HL-60 (cell line): ENCODE data around the gene ARHGAP10.

Experiments
- TF ChIP-seq, protein P1 (sequence below): IDR thresholded peaks from 2 replicates; pipeline ENCODE4 v1.6.1; 2012; ENCODE audit warnings: low read depth; ENCODE audit not compliant: insufficient replicate concordance
- TF ChIP-seq, protein P2 (sequence below): IDR thresholded peaks from one replicate; pipeline ENCODE4 v1.5.1; 2011; ENCODE audit warnings: low read length, control low read depth, inconsistent platforms; ENCODE audit not compliant: insufficient read depth

DNA sequence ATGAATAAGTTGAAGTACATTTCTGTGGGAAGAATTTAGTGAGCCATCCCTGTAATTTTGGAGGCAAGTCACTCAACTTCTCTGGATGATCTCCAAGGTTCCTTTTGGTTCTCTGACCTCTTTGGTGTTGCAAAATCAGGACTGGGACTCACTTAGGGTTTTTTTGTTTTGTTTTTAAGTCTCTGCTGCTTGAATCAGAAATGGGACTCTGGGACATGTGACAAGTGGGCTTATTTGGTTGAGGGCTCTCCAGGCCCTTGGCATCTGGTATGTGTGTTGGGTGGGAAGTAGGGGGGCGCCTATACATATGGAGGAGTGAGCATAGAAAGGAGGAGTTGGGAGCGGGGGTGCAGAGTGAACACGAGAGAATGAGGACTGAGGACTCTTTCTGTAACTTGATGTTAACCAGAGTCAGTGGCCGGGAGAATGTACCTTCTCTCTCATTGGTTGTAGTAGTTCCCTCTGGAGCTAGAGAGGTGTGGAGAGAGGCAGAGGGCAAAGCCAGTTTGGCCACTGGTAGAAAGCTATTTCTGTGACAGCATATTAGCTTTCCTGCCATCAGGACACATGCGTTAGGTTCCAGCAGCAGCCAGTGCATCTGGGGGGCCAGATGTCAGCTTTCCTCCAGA lies 1.9 kb downstream of the ARHGAP10 start:
- TF ChIP-seq, protein P1, sequence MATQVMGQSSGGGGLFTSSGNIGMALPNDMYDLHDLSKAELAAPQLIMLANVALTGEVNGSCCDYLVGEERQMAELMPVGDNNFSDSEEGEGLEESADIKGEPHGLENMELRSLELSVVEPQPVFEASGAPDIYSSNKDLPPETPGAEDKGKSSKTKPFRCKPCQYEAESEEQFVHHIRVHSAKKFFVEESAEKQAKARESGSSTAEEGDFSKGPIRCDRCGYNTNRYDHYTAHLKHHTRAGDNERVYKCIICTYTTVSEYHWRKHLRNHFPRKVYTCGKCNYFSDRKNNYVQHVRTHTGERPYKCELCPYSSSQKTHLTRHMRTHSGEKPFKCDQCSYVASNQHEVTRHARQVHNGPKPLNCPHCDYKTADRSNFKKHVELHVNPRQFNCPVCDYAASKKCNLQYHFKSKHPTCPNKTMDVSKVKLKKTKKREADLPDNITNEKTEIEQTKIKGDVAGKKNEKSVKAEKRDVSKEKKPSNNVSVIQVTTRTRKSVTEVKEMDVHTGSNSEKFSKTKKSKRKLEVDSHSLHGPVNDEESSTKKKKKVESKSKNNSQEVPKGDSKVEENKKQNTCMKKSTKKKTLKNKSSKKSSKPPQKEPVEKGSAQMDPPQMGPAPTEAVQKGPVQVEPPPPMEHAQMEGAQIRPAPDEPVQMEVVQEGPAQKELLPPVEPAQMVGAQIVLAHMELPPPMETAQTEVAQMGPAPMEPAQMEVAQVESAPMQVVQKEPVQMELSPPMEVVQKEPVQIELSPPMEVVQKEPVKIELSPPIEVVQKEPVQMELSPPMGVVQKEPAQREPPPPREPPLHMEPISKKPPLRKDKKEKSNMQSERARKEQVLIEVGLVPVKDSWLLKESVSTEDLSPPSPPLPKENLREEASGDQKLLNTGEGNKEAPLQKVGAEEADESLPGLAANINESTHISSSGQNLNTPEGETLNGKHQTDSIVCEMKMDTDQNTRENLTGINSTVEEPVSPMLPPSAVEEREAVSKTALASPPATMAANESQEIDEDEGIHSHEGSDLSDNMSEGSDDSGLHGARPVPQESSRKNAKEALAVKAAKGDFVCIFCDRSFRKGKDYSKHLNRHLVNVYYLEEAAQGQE, result no peak
- TF ChIP-seq, protein P2, sequence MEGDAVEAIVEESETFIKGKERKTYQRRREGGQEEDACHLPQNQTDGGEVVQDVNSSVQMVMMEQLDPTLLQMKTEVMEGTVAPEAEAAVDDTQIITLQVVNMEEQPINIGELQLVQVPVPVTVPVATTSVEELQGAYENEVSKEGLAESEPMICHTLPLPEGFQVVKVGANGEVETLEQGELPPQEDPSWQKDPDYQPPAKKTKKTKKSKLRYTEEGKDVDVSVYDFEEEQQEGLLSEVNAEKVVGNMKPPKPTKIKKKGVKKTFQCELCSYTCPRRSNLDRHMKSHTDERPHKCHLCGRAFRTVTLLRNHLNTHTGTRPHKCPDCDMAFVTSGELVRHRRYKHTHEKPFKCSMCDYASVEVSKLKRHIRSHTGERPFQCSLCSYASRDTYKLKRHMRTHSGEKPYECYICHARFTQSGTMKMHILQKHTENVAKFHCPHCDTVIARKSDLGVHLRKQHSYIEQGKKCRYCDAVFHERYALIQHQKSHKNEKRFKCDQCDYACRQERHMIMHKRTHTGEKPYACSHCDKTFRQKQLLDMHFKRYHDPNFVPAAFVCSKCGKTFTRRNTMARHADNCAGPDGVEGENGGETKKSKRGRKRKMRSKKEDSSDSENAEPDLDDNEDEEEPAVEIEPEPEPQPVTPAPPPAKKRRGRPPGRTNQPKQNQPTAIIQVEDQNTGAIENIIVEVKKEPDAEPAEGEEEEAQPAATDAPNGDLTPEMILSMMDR, result no peak
